DMS114 treated with DMSO at 0.1 percent for 48 hours (cell line): Measurements from ENCODE around the gene UBAC1.
A peak's percentile ranks its signal among the peaks of the same experiment; 100 is the strongest.
"Not testable (repeated sequence)": the region's sequence is repeated elsewhere in the genome, so short reads cannot be mapped to it uniquely, and the experiment has no call there.

ENCODE experiments used
- DNase-seq: peaks from one replicate; lab custom pipeline; 2025; ENCODE audit not compliant: unreplicated experiment; lab: John Stamatoyannopoulos, UW

UBAC1 gene

DNA sequence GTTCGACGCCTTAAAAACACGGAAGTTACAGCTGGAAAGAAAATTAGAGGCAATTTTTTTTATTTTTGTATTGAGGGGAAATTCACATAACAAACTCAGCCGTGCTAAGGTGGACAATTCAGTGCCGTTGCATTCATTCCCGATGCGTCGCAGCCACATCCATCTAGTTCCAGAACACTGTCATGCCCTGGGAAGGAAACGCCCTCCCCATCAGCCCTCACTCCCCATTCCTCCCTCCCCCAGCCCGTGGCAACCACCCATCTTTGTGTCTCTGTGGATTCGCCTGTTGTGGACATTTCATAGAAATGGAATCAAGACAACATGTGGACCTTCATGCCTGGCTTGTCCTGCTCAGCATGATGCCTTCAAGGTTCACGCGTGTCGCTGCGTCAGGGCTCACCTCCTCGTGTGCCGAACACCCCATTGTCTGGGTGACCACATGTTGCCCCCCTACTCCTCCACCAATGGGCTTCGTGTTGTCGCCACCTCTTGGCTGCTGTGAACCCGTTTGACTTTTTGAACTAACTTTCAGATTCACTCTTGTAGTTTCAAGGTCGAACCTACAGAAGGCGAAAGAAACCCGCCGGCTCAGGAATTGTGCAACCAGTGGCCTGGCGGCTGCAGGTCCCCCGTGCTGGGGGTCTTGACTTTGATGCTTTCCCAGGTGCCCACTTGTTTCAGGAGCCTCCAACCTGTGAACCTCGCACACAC is 36.4 kb downstream of the UBAC1 start:
- DNase-seq = no peak

DNA sequence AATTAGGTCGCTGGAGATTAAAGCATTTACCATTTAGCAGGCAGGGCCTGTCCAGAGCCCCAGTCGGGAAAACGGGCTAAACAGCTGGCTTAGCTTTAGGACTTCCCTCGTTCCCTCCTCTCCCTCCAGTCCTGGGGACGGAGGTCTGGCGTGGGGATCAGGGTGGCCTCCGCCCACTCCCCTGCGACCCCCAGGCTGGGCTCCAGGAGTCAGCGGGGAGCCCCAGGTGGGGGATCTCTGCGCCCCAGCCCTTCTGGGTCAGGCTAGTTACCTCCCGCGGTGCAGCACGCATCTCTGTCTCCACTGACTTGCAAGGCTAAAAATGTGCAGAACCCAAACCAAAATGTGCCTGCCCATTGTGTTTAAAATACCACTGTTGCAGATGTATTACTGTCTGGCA is 37.7 kb downstream of the UBAC1 start:
- no peak for DNase-seq

DNA sequence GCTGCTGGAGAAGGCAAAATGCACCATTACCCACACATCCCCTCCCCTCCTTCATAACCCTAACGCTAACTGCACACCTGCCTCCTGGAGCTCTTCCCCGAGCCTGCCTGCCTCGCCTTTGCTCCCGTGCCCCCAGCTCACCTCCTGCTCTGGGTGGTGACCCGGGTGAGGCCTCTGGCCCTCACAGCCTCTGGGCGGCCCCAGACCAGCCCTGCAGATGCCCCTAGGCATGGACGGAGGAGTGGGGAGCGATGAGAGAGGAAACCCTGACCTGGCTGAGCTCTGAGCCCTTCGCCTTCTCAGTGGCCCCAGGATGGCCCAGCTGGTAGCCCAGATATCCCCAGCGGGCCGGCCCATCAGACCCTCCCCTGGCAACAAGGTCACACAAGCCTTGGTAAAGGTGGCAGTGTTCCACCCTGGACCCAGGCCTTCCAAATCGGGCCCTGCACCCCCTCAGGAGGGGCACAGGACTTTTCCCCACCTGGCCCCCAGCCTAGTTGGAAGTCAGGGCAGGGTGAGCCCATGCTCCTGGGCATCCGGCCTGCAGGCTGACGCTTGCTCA is 39.3 kb downstream of the UBAC1 start:
- DNase-seq = no peak

DNA sequence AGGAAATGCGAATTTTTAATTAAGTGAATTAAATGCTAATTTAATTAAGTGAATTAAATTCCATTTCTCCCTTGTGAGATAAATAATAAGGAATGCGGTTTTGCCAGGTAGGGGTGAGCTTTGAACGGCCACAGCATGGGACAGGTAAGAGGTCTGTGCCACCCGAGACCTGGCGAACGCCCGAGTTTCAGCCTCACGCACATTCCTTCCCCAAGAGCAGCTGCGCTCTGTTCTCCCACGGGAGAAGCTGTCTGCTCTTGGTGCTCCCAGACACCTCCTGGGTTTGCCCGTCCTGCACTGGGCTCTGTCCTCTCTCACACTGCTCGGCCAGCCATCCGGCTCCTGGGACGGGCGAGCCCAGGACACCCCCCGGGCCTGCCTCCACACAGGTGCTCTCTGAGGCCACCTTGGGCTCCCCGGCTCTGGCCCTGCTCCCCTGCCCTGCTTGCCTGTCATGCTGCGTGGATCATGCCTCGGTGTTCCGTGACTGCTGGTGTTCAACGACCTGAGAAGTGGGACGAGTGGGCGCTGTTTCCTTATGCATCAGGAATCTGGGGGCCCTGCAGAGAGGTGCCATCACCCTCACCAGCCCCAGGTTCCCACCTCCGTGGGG is 40.1 kb downstream of the UBAC1 start:
- no peak for DNase-seq

DNA sequence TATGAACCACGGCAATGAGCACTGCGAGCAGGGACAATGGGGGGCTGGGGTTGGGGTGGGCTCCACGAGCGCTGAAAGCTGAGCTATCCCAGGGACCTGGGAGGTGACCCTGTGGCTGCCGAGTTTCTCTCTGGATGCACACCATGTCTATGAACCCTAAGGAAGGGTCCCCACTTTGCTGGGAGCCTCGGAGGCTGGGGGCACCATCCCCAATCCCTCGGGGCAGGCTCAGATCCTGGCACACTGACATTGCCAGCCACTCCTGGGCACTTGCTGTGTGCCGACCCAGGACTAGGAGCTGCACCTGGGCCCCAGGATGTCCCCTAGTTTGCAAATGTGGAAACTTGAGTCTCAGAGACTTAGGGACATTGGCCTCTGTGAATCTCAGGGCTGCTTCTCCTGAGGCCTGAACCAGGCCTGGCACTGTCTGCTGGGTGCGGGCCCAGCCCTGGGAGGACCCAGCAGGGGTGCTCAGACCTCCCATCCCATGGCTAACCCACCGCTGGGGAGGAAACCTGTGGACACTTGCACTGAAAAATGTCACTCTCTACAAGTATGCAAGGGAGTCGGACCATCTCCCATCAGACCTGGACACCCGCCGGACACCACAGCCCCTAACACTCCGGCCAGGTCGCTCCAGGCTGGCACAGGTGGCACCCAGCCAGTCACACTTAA is 40.8 kb downstream of the UBAC1 start:
- DNase-seq = no peak

DNA sequence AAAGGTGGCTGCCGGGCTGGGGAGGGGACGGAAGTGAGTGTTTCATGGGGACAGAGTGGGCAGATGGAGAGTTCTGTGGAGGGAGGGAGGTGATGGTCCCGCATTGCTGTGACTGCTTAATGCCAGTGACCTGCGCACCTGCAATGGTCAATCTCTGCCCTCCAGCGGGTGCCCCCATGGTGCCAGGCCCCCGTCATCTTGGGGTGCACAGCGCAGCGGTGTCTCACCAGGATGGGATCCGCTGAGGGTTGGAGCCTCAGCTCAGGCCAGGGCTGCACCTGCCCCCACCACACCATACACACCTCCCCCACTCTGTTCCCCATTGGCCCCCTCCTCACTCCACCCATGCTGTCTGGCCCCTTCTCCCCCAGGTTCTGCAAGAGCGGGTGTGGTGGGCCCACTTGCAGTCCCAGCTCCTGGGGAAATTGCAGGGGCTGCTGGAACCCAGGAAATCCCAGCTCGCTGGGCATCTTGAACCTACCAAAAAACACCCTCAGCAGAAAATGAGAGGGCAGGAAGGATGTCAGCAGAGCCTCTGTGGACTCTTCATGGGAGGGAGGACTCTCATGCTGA is 41.8 kb downstream of the UBAC1 start:
- no peak for DNase-seq

DNA sequence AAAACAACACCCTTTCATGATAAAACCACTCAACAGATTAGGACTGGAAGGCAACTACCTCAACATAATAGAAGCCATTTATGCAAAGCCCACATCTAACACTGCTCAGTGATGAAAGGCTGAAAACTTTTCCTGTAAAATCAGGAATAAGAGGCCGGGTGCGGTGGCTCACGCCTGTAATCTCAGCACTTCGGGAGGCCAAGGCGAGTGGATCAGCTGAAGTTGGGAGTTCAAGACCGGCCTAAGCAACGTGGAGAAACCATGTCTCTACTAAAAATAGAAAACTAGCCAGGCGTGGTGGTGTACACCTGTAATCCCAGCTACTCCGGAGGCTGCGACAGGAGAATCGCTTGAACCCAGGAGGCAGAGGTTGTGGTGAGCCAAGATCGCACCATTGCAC is 44.9 kb downstream of the UBAC1 start:
- DNase-seq = not testable (repeated sequence)

DNA sequence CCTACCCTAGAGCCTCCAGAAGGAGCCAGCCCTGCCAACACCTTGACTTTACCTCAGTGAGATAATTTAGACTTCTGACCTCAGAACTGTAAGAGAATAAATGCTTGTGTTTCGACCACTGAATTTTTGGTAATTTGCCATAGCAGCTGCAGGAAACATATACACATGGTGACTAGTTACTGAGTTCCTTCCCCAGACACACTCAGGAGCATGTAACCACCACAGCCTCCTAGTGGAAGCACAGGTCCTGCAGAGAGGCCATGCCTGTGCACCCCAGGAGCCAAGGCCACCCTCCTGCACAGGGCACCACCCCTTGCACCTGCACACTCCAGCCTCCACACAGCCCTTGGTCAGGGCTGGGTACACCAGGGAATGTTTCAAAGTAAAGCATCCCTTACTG is 46.3 kb downstream of the UBAC1 start:
- DNase-seq = no peak

DNA sequence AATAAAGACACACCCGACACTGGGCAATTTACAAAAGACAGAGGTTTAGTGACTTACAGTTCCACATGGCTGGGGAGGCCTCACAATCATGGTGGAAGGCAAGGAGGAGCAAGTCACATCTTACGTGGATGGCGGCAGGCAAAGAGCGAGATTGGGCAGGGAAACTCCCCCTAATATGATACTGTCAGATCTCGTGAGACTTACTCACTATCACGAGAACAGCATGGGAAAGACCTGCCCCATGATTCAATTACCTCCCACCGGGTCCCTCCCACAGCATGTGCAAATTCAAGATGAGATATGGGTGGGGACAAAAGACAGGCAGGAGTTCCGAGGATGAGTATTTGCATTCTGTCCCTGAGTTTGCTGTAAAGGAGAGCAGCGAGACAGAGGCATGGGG is 49.9 kb downstream of the UBAC1 start:
- not testable (repeated sequence) for DNase-seq

DNA sequence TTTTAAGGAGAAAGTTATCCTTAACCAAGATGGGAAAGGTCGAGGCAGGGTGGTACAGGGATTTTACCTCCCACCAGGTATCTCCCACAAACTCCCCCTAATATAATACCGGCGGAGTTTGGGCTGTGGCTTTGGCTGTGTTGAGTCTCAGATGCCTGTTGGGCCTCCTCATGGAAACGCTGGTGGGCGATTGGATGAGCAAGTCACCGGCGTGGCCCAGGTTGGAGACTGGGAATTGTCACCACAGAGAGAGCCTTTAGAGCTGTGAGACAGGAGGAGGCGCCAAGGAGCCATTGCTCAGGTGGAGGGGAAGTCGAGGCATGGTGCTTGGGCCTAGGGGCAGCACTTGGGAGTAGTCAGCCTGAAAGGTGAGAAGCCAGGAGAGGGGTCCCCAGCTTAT is 50.4 kb downstream of the UBAC1 start:
- DNase-seq = no peak

DNA sequence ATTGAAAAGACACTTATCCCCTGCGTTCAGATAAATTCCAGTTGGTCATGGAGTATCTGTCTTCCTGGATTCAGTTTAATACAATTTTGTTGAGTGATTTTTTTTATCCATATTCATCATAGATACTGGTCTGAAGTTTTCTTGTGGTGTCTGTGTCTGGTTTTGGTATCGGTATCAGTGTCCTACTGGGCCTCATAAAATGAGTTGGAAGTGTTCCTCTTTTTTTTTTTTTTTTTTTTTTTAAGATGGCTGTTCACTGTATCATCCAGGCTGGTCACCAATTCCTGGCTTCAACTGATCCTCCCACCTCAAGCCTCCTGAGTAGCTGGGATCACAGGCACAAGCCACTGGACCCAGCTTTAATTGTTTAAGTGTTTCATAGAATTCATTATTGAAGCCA is 51.0 kb downstream of the UBAC1 start:
- DNase-seq = no peak

DNA sequence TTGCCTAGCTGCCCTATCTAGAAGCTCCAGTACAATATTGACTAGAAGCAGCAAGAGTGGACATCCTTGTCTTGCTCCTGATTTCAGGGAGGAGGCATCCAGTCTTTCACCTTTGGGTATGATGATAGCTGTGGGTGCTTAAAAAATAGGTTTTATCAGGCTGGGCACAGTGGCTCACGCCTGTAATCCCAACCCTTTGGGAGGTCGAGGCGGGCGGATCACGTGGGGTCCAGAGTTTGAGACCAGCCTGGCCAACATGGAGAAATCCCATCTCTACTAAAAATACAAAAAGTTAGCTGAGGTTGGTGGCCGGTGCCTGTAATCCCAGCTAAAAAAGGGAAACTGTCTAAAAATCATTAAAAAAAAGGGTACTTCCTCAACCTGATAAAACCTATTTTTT is 51.8 kb downstream of the UBAC1 start:
- DNase-seq = no peak

DNA sequence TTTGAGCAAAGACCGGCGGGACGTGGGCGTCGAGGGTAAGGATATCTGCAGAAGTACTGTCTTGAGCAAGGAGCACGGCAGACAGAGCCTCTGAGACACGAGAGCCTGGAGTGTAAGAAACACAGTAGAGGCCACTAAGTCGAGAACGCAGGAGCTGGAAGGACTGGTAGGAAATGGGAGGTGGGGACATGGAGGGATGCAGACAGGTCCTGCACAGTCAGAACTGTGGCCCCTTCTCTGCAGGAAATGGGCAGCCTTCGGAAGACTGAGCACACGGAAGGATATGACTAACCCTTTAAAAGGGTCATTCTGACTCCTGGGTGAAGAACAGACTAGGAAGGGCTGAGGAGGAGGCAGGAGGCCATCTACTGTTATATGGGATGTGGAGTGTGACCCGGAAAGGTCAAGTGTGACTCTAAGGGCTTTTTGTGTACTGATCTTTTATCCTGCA is 52.4 kb downstream of the UBAC1 start:
- no peak for DNase-seq

DNA sequence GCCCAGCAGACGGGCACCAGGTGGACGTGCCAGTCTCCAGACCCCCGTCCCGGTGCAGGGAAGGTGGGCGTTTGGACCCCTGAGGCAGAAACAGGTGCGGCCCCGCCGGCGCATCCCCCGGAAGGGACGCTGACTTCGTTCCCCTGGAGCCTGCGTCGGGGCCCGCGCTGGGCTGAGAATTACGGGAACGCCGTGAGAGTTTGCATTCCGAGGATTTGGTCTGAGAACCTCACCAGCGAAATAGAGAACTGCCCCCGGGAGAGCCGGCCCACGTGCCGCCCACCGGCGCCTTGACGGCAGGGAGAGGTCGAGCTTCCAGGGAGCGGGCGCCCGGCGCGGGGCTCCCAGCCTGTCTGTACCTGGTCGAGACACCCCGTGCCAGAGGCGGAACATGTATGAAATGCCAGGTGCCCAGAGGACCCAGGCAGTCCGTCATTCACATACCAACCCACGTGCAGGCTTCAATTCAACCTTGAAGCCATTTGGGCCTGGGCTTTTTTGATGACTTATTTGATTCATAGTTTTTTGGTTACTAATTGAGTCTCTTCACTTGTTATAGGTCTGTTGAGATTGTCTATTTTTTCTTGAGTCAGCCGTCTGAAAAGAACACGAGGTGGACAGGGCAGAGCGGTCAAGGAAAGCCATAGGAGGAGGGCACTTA is 53.0 kb downstream of the UBAC1 start:
- DNase-seq = no peak

DNA sequence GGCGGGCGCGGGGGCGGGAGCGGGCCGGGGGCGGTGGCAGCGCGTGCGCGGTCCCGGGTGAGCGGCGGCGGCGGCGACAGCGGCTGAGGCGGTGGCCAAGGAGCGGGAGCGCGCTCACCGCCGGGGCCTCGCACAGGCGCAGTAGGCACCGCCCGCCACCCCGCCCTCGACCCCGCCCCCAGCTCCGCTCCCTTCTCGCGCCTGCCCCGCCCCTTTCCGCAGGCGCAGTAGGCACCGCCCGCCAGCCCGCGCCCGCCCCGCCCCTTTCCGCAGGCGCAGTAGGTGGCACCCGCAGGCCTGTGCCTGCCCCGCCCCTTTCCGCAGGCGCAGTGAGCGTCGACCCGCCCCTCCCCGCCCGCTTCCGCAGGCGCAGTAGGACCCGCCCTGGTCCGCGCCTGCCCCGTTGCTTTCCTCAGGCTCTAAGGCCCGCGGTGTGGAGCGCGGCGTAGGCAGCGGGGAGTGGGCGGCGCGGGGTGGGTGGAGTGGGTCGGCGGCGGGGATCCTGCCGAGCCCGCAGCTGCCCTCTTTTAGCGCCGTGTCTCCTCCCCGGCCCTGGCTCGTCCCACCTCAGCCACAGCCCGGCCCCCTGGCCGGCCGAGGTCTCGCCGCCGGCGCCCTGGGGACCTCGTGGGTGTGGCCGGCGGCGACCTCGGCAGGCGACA is 53.6 kb downstream of the UBAC1 start, which contains the start of gene CAMSAP1:
CAMSAP1 (minus strand) TSS at position 116 of the 662 bp plus-strand sequence. CDS start 387 bp downstream, outside the sequence.
- DNase-seq = peak; percentile 71

DNA sequence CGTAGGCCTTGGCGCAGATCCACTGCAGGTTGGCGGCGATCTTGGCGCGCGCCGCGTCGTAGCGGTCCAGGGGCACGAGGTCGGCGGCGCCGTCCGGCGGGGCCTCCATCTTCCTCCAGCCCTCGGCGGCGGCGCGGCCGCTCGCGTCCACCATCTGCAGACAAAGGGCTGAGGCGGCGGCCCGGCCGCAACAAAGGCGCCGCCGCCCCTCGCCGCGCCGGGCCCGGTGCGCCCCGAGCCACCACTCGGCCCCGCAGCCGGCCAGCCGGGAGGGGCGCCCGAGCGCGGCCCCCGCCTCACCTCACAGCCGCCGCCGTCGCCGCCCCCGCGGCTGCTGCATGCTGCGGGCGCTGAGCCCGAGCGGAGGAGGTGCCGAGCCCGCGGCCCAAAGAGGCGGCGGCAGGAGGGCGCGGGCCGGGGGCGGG is 54.2 kb downstream of the UBAC1 start:
- DNase-seq = no peak

DNA sequence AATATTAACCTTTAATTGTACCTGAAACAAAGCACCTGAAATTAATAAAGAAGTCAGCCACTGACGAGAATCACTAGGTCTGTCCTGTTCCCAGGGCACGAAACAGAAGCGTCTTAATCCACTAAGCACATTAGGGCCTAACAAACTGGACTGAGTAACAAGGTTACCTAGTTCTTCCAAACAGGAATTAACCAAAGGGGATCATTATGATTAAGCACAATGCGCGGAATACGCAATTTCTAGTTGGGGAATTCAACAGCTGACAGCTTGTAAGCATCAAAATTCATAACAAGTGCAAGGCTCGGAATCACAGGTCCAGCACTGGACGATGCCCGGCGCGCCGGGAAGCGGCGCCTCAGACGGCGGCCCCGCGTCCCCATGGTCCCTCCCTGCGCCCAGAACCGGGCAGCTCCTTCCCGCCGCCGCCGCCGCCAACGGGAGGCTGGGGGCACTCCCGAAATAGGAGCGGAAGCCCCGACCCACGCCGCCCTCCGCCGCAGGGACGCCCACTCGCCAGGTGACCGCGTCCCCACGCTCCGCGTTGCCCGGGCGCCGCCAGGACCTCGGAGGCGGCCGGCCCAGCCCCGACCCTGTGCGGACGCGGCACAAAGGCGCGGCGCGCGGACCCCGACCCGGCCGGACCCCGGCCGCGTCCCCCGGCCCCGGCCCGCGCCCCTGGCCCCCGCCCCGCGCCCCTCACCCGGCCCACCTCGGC is 54.7 kb downstream of the UBAC1 start:
- no peak for DNase-seq

DNA sequence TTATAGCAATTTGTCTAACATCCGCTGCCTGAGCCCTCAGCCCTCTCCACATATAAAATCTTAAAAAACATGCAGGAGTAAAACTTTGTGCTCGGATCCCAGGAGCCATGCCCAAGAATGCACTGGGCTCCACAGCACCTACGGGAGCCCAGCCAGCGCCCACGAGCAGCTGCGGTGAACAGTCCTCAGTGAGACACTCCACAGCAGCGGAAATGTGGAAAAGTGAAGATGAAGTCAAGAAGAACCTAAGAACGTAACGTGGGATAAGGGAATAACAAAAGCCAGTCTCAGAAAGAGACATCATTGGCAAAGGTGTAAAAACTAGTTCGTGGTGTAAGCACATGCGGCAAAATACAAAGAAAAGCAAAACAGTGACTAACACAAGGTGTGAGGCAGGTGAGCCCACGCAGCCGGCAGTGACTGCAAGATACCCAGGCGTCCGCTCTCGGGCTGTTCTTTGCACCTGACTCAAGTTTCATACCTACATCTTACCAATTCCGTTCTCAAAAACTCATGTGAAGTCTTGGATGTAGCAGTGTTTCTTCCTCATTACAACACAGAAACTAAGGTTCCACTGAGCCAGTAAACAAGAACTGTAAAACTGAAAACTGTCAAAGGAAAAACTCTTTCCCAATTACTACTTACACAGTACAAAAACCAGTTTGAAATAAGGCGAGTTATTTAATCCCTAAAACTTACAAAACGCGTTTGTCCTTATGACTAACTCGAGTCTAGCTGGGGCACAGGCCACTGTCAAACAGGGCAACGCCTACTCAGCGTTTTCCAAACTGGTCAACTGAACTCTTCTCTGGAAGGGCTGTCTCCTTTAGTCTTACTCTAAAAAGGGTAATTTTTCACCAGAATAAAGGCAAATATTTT is 55.6 kb downstream of the UBAC1 start:
- DNase-seq = no peak
